T-helper 2 cell treated with Interferon-gamma antibody and Interleukin-4, amounts not matched to agents 5 μg/mL and 100 μg/mL, for 36 hours (primary cell): ENCODE measurements around the gene AREL1.

ENCODE experiments used
- DNase-seq: peaks from one replicate; pipeline ENCODE4 v3.0.0; 2021; ENCODE audit warnings: low spot score
- H3K27ac Mint-ChIP-seq: one replicate; pipeline ENCODE4 v1.8.0; 2021; ENCODE audit warnings: mild to moderate bottlenecking, mixed read lengths
- H3K27me3 Mint-ChIP-seq: one replicate; pipeline ENCODE4 v1.8.0; 2021; ENCODE audit warnings: low read depth, mixed read lengths
- H3K36me3 Mint-ChIP-seq: one replicate; pipeline ENCODE4 v1.8.0; 2021; ENCODE audit warnings: low read depth, mixed read lengths
- H3K4me1 Mint-ChIP-seq: one replicate; pipeline ENCODE4 v1.8.0; 2021; ENCODE audit warnings: low read depth, mixed read lengths
- H3K4me3 Mint-ChIP-seq: one replicate; pipeline ENCODE4 v1.8.0; 2022; ENCODE audit warnings: mild to moderate bottlenecking, moderate library complexity, mixed read lengths
- H3K9me3 Mint-ChIP-seq: one replicate; pipeline ENCODE4 v1.8.0; 2021; ENCODE audit warnings: mixed read lengths

The AREL1 gene

DNA sequence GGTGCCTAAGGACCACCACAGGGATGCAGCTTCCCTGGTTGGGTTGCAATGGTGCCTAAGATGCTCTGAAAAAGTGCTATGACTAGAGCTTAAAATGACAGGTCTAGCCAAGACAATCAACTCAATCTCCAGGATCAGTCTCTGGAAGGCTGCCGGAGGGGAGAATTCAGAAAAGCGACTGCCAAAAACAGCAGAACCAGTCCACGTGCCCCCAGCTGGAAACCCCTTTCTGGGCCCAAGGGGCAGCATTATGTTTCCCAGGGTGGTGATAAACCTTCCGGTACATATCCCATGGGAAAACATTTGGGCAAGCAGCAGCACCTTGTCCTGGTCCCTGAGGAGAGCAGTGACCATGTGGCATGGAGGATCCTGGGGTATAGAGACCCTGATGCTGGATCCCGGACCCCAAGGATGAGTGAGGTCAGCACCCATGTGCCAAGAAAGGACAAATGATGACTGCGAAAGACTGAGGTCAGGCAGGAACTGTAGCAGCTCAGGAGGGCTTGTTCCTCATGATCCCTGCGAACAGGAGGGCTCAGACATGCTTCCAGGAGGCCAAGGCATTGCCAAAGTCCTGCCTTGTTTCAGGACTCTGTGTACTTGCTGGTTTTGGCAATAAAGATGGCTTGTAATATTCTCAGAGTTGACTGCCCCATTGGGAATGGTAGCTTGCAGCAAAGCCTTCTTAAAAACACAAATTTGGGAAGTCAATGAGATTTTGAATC lies 51.0 kb downstream of the AREL1 start:
- Mint-ChIP-seq H3K4me3 (no peak overlapping the region), H3K36me3 (peaks cover 35% of the 10 kb centered on the region), H3K9me3 (no peaks in the 10 kb centered on the region)

DNA sequence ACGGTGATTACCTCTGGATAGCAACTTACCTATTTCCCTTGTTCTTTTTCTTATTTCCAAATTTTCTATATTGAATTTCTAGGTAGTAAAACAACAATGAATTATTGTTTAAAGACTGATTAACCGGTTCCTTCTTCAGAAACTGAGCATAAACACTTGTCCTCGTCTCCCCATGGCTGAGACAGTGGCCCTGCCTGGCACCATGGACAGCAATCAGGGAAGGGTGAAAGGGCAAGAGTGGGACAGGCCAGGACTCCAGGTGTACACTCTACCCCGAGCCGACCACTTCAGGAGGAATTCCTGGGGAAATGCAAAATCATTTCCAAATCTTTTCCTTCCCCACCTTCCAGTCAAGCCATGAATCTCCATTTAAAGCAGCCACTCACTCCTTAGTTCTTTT lies 52.0 kb downstream of the AREL1 start:
- peaks cover 31% of the 10 kb centered on the region for H3K36me3 Mint-ChIP-seq

More for the DNA sequence above, 51.0 kb downstream of the AREL1 start:
- DNase-seq: no peak
- H3K27me3 Mint-ChIP-seq: no peaks in the 10 kb centered on the region
- H3K27ac Mint-ChIP-seq: no peak overlapping the region
- H3K4me1 Mint-ChIP-seq: no peaks in the 10 kb centered on the region

DNA sequence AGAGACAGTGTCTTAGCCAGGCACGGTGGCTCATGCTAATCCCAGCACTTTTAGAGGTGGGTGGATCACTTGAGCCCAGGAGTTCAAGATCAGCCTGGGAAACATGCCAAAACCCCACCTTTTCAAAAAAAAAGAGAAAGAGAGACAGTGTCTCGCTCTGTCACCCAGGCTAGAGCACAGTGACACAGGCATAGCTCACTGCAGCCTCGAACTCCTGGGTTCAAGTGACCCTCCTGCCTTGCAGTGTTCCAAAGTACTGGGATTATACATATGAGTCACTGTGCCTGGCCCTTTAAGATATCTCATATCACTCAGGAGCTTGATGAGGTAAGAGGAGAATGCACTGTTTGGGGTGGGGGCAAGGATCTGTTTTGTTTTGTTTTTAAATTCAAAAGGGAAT lies 52.7 kb downstream of the AREL1 start:
- H3K9me3 Mint-ChIP-seq: no peaks in the 10 kb centered on the region
- no peaks in the 10 kb centered on the region for H3K4me1 Mint-ChIP-seq
- H3K4me3 Mint-ChIP-seq: no peak overlapping the region
- no peak for DNase-seq
- no peaks in the 10 kb centered on the region for H3K27me3 Mint-ChIP-seq
- H3K27ac Mint-ChIP-seq: no peak overlapping the region
- H3K36me3 Mint-ChIP-seq: peaks cover 27% of the 10 kb centered on the region

More for the DNA sequence above, 52.0 kb downstream of the AREL1 start:
- H3K27ac Mint-ChIP-seq: no peak overlapping the region
- DNase-seq: no peak
- no peaks in the 10 kb centered on the region for H3K9me3 Mint-ChIP-seq
- H3K4me1 Mint-ChIP-seq: no peaks in the 10 kb centered on the region
- no peaks in the 10 kb centered on the region for H3K27me3 Mint-ChIP-seq
- no peak overlapping the region for H3K4me3 Mint-ChIP-seq

DNA sequence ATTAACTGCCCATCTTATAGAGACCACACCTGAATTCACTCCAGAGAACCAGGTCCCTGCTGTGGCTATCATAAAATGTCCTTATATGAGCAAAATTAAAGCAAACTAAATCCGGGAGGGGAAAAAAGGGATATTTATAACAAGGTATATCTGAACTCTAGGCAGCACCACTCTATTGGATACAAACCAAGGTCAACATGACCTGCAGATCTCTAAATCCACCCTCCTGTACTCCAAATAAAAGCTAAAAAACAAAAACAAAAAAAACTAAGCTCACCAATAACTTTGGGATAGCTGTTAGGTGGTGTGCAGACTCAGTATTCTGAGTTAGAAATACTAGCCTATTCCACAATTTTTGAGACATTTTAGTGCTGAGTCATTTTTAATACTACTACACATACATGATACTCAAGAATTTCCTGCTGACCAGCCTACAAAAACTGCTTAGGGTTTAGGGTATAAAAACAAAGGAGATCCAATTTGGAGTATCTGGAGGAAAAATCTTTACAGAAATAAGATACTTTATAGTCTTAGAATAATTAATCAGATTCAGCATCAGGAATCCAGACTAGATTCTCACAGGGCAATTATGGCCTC lies 54.2 kb downstream of the AREL1 start:
- Mint-ChIP-seq H3K36me3 (peaks cover 20% of the 10 kb centered on the region), H3K27ac (no peak overlapping the region), H3K4me3 (no peak overlapping the region)

DNA sequence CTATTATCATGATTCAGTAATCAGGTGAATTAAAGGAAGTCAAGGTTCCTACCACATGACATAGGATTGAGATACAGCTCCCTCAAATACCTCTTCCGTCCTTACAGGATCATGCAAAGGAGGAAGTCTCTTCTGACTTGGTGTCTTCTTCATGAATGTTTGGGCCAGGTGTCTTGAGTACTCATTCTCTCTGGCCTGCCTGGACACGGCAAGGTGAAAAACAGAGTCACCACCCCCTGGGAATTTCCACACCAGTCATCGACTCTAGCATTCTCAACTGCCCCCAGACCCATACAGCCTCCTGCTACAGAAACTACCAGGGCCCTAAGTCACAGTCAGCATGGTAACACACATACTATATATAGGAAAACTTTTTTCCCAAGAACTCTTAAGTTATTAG lies 55.9 kb downstream of the AREL1 start:
- no peak for DNase-seq
- no peaks in the 10 kb centered on the region for H3K27me3 Mint-ChIP-seq
- H3K4me1 Mint-ChIP-seq: no peaks in the 10 kb centered on the region
- no peak overlapping the region for H3K27ac Mint-ChIP-seq
- H3K4me3 Mint-ChIP-seq: no peak overlapping the region
- H3K9me3 Mint-ChIP-seq: no peaks in the 10 kb centered on the region
- H3K36me3 Mint-ChIP-seq: peaks cover 12% of the 10 kb centered on the region

More for the DNA sequence above, 54.2 kb downstream of the AREL1 start:
- Mint-ChIP-seq H3K4me1 (no peaks in the 10 kb centered on the region), H3K9me3 (no peaks in the 10 kb centered on the region), H3K27me3 (no peaks in the 10 kb centered on the region)
- DNase-seq: no peak

DNA sequence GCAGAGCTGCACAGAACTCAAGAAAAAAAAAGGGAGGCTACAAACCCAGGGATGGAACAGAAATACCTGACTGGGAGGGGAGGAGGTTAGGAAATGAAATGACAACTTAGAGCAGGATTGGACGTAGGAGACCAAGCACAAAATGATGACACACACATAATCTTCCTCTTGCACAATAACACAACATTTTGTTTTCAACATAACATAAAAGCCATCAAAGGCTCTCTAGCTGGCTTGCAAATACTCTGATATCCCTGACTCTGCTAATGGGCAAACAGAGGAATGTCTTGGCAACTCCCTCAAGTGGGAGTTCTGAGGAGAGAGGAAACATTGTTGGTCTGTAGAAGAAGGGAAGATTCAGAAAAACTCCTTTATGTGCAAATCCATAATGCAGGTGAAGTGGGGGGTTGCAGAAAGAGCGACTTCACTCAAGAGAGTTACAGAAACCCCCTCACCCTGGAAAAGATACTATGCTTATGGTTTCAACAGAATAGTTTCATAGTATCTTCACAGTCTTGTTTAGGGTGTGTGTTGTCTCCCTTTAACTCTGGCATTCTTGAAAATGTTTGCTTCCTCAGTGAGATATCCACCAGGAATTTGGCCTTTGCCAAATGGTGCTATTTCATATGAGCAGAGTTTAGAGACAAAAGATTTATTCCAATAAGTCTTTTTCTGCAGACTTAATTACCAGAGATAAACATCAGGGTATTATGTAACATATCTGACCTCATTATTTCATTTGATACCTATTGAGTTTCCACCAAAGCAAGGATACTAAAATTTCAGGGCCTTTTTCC lies 57.1 kb downstream of the AREL1 start:
- peaks cover 4% of the 10 kb centered on the region for H3K4me1 Mint-ChIP-seq
- H3K4me3 Mint-ChIP-seq: no peak overlapping the region
- DNase-seq: no peak
- no peaks in the 10 kb centered on the region for H3K27me3 Mint-ChIP-seq
- H3K27ac Mint-ChIP-seq: no peak overlapping the region
- H3K9me3 Mint-ChIP-seq: no peaks in the 10 kb centered on the region
- H3K36me3 Mint-ChIP-seq: peaks cover 6% of the 10 kb centered on the region

DNA sequence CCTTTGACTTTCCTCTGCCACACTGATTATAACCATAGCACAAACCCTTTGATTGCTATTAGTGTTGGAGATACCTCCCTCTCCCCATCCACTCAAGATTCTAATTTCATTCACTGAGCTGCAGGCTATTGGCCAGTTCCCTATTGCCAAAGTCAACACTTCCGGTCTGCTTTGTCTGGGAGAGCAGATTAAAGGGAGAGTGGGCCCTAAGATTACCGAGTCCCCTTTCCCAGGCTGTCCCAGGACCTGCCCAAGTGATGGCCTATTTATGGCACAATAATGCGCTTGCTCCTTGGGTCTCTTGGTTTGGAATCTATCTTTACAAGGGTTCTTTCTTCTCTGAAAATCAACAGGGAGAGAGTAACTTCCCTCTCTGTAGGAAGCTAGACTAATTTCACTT lies 57.9 kb downstream of the AREL1 start:
- Mint-ChIP-seq H3K27ac (no peak overlapping the region), H3K9me3 (no peaks in the 10 kb centered on the region), H3K27me3 (no peaks in the 10 kb centered on the region), H3K4me3 (no peak overlapping the region), H3K4me1 (peaks cover 4% of the 10 kb centered on the region), H3K36me3 (peaks cover 3% of the 10 kb centered on the region)
- no peak for DNase-seq

DNA sequence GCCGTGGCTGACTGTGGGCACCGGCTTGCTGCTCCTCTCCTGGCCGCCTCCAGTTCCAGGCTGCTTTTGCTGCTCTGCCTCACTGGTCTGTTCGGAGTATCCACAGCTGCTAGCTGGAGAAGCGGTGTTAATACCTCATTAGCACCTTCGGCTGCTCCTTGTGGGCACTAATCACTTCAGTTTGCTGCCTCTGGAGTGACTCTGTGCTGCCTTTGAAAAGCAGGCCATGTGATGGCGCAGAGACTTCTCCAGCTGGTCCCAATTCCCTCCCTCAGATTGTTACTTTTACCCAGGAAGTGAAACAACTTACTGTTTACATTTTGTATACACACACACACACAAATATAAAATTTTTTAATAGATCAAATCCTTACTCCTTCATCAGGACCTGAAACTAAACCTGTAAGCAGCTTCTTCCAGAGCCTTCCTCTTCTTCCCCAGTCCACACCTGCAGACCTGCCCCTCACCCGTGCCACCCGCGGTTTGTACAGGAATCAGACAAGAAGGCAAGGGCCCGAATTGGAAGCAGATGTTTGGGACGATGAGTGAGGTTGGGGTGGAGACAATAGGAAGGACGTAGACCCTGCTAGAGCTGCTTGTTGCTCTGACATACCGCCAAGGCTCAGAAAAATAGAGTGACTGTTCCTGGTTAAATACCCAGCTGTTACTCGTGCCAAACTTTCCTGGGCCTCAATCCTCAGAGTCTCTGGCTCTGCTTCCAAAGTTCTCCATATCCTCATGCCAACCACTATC lies 59.3 kb downstream of the AREL1 start:
- no peaks in the 10 kb centered on the region for H3K9me3 Mint-ChIP-seq
- no peak for DNase-seq
- H3K4me1 Mint-ChIP-seq: peaks cover 4% of the 10 kb centered on the region
- H3K27ac Mint-ChIP-seq: no peak overlapping the region
- no peak overlapping the region for H3K4me3 Mint-ChIP-seq
- H3K36me3 Mint-ChIP-seq: peaks cover 3% of the 10 kb centered on the region
- H3K27me3 Mint-ChIP-seq: no peaks in the 10 kb centered on the region

DNA sequence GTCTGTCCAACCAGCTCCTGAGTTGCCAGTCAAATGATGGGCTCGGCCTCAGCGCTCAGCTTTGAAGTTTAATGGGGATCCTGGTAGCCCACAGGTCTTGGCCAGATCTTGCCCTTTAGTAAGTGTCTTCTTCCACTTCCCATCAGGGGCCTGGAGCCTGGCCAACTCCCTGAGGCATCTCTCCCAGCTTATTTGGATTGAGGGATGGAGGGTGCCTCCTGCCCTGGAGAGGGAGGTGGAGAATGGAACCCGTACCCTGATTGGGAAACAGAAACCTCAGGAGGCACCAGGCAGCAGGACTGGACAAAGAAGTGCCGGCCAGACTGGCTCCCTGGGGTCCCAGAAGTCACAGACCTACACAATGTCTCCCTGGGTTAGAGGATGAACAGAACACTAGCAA lies 60.3 kb downstream of the AREL1 start:
- H3K27me3 Mint-ChIP-seq: no peaks in the 10 kb centered on the region
- no peak for DNase-seq
- H3K4me1 Mint-ChIP-seq: peaks cover 4% of the 10 kb centered on the region
- H3K27ac Mint-ChIP-seq: no peak overlapping the region
- H3K9me3 Mint-ChIP-seq: no peaks in the 10 kb centered on the region
- H3K36me3 Mint-ChIP-seq: peaks cover 3% of the 10 kb centered on the region
- H3K4me3 Mint-ChIP-seq: no peak overlapping the region

DNA sequence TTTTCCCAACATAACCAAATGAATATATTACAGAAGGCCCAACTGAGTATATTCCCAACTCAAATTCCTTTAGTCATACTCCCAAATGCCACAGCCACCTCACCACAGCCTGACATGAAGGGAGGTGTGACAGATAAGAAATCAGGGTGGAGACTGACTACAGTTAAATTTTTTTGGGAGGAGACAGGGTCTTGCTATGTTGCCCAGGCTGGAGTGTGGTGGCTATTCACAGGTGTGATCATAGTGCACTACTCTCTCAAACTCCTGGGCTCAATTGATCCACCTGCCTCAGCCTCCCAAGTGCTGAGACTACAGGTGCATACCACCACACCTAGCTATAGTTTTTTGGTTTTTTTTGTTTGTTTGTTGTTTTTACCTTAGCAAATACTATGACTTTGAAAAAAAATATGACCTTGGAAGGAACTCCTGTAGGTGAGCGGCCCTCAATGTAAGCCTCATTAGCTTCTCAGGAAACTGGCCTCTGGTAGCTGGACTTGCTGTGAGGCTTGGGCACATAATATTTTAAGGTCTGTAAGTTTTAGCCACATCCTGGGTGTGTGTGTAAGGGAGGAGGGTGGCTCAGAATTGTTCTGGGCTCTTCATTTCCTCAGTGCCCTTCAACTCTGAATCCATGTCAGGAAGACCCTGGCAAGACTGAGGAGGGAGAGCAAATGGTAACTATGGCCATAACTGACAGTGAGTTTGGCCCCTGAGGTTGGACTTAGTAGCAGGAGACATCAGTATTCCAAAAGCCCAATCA lies 61.8 kb downstream of the AREL1 start:
- H3K4me1 Mint-ChIP-seq: peaks cover 4% of the 10 kb centered on the region
- H3K36me3 Mint-ChIP-seq: no peaks in the 10 kb centered on the region
- no peak for DNase-seq
- no peak overlapping the region for H3K27ac Mint-ChIP-seq
- no peak overlapping the region for H3K4me3 Mint-ChIP-seq
- no peaks in the 10 kb centered on the region for H3K9me3 Mint-ChIP-seq
- H3K27me3 Mint-ChIP-seq: no peaks in the 10 kb centered on the region

DNA sequence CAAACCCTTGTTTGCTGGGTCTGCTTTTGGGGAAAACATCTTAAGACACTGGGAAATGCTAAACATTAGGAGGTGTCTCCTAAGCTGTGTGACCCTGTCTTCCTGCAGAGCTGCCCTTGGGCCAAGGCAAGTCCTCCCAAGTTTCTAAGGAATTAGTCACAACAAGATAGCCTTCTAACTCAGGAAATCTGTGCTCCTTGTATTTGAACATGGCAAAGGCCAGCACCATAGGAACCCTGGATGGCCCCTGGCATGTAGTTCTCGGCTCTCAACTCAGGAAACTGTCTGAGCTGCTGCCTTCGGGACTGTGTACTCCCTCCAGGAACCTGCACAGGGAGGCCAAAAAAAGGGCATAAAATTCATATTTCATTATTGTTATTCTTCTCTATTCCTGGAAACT lies 63.2 kb downstream of the AREL1 start:
- Mint-ChIP-seq H3K27me3 (no peaks in the 10 kb centered on the region), H3K4me3 (no peak overlapping the region), H3K36me3 (no peaks in the 10 kb centered on the region), H3K9me3 (no peaks in the 10 kb centered on the region), H3K27ac (no peak overlapping the region), H3K4me1 (peaks cover 4% of the 10 kb centered on the region)
- DNase-seq: no peak

DNA sequence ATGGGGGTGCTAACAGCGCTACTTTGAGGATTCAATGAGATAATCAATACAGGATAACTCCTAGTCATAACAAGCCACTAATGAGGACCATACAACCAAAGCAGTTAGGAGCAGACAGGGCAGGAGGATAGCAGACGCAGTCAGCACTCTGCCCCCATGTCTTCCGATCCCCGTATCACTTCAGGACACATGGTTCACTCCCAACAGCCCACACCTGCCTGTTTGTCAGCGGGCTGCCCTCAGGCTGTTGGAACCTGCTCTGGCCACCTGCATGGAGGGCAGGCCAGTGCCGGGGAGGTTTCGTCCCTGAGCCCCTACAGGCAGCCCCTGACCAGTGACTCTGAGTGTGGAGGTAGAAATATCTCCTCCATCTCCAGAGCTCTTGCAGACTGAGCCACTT lies 63.7 kb downstream of the AREL1 start:
- Mint-ChIP-seq H3K4me1 (peaks cover 4% of the 10 kb centered on the region), H3K36me3 (no peaks in the 10 kb centered on the region), H3K9me3 (no peaks in the 10 kb centered on the region), H3K4me3 (no peak overlapping the region), H3K27ac (no peak overlapping the region), H3K27me3 (no peaks in the 10 kb centered on the region)
- no peak for DNase-seq

DNA sequence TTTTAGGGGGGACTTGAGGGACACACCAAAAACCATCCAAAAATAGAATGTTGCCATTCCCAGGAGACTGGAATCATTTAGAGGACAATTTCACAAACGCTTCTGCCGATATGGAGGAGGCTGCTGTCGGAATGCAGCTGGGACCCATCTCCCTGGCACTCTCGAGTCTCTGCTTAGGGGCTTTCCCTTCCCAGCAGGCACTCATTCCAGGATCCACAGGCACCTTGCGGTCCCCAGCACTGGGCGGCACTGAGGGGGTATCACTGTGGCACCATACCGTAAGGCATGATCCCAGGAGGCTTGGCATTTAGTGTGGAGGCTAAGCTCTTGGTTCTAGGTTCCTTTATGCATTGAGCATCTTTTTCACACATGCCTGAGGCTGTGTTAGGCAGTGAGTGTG lies 64.3 kb downstream of the AREL1 start:
- Mint-ChIP-seq H3K9me3 (no peaks in the 10 kb centered on the region), H3K27me3 (no peaks in the 10 kb centered on the region), H3K36me3 (no peaks in the 10 kb centered on the region), H3K27ac (no peak overlapping the region), H3K4me1 (peaks cover 4% of the 10 kb centered on the region), H3K4me3 (no peak overlapping the region)
- DNase-seq: no peak
